Measurements from ENCODE around the gene USP6NL. TPM values are rescaled to one million over a fixed set of nuclear protein-coding genes. Genes with fewer than 3 reads are reported as not detected.

Gene USP6NL
- polyA plus RNA-seq, 1 of the 3 experiments (the other 2 are of a cell fraction): 8.9 TPM

GRCh38 chr10:11501600-11501999, 109.8 kb downstream of the USP6NL start:
- no peak overlapping the region for H2AFZ ChIP-seq (ENCODE audit: low read depth)
- no peak for DNase-seq
- no peak overlapping the region for H3K27ac ChIP-seq (ENCODE audit: low read depth in 2 of 2, low read length in 1 of 2)
- H3K9me2 ChIP-seq: no peaks in the 10 kb centered on the region
- no peaks in the 10 kb centered on the region for H3K79me2 ChIP-seq (ENCODE audit: insufficient read depth)
- peaks cover 3 to 14% of the 10 kb centered on the region in 2 experiments for H3K36me3 ChIP-seq (replicated peaks in 1 of 2; ENCODE audit: control insufficient read depth in 1 of 2, insufficient read depth in 2 of 2, low read length in 1 of 2)
- POLR2A ChIA-PET: no interaction called here
- no peak overlapping the region for H3K4me2 ChIP-seq
- CTCF ChIA-PET: interaction anchor here (1.9 kb wide), 1 partner anchor 14 kb away, joined by 7 read pairs; no protein-coding TSS in a partner anchor
- TF ChIP-seq NRF1 (IDR thresholded peaks at IDR 0.05; ENCODE audit: low read depth, low read length): no peak
- TF ChIP-seq SIN3A (IDR thresholded peaks at IDR 0.05; ENCODE audit: borderline replicate concordance, low read depth, low read length): no peak
- TF ChIP-seq RCOR1 (IDR thresholded peaks at IDR 0.05; ENCODE audit: low read length): no peak
- no peak for TF ChIP-seq RXRA (IDR thresholded peaks at IDR 0.05; ENCODE audit: borderline replicate concordance, low read depth)
- TF ChIP-seq FOSL2 (IDR thresholded peaks at IDR 0.05; ENCODE audit: borderline replicate concordance, low read depth): no peak
- no peak for TF ChIP-seq GATA2 (CRISPR knock-in tag; IDR thresholded peaks at IDR 0.05)
- TF ChIP-seq, protein P1, sequence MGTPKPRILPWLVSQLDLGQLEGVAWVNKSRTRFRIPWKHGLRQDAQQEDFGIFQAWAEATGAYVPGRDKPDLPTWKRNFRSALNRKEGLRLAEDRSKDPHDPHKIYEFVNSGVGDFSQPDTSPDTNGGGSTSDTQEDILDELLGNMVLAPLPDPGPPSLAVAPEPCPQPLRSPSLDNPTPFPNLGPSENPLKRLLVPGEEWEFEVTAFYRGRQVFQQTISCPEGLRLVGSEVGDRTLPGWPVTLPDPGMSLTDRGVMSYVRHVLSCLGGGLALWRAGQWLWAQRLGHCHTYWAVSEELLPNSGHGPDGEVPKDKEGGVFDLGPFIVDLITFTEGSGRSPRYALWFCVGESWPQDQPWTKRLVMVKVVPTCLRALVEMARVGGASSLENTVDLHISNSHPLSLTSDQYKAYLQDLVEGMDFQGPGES (IDR thresholded peaks at IDR 0.05; ENCODE audit: low read depth, low read length): no peak
- TF ChIP-seq TCF12 (IDR thresholded peaks at IDR 0.05): no peak
- no peak for TF ChIP-seq FOXM1 (IDR thresholded peaks at IDR 0.05; ENCODE audit: low read depth)
- no peak for TF ChIP-seq ELF1 (IDR thresholded peaks at IDR 0.05)
- no peak for TF ChIP-seq NFIC (IDR thresholded peaks at IDR 0.05; ENCODE audit: borderline replicate concordance)
- no peak for TF ChIP-seq JUND (IDR thresholded peaks at IDR 0.05)
- no peak for TF ChIP-seq TEAD4 (IDR thresholded peaks at IDR 0.05; ENCODE audit: borderline replicate concordance, insufficient read depth)
- no peak for TF ChIP-seq CTCF (IDR thresholded peaks at IDR 0.05)
- TF ChIP-seq CHD2 (IDR thresholded peaks at IDR 0.05; ENCODE audit: low read length, partially characterized antibody): no peak
- TF ChIP-seq YY1 (IDR thresholded peaks at IDR 0.05; ENCODE audit: low read depth): no peak
- TF ChIP-seq, protein P2, sequence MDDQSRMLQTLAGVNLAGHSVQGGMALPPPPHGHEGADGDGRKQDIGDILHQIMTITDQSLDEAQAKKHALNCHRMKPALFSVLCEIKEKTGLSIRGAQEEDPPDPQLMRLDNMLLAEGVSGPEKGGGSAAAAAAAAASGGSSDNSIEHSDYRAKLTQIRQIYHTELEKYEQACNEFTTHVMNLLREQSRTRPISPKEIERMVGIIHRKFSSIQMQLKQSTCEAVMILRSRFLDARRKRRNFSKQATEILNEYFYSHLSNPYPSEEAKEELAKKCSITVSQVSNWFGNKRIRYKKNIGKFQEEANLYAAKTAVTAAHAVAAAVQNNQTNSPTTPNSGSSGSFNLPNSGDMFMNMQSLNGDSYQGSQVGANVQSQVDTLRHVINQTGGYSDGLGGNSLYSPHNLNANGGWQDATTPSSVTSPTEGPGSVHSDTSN (IDR thresholded peaks at IDR 0.05): no peak
- no peak for TF ChIP-seq POLR2AphosphoS5 (IDR thresholded peaks at IDR 0.05; ENCODE audit: low read depth, low read length)
- no peak for TF ChIP-seq REST (IDR thresholded peaks at IDR 0.05; ENCODE audit: low read depth, low read length)
- TF ChIP-seq ZBTB33 (IDR thresholded peaks at IDR 0.05; ENCODE audit: borderline replicate concordance, low read depth): no peak
- no peak overlapping the region for H3K4me3 ChIP-seq (ENCODE audit: low read depth in 2 of 2, low read length in 1 of 2)
- WGBS (ENCODE audit: low lambda C conversion rate): 82% methylated on average over 3 of the region's 3 CpGs
- H4K20me1 ChIP-seq (ENCODE audit: insufficient read depth): no peaks in the 10 kb centered on the region
- H3K4me1 ChIP-seq (ENCODE audit: control insufficient read depth in 1 of 2, insufficient read depth in 2 of 2, low read depth in 1 of 2, low read length in 1 of 2): no peaks in the 10 kb centered on the region; a peak in 1 of 4 replicates
- H3K27me3 ChIP-seq (ENCODE audit: insufficient read depth): no peaks in the 10 kb centered on the region
- no peaks in the 10 kb centered on the region for H3K9me3 ChIP-seq
- no peaks in the 10 kb centered on the region for H3F3A ChIP-seq (replicated peaks; ENCODE audit: insufficient read depth)
- no peak overlapping the region for H3K9ac ChIP-seq
